GM12878 (cell line): ENCODE data around the gene F10.

Experiments
- CHD4 ChIP-seq: fragments of 200-600 bp; sonication (generic); IDR thresholded peaks from 2 replicates; pipeline ENCODE4 v1.6.1; 2016; ENCODE audit warnings: mild to moderate bottlenecking
- CTCF ChIP-seq, 3 experiments: IDR thresholded peaks in 2 of 3; conservative IDR thresholded peaks in 1 of 3; 2 replicates each; pipeline ENCODE4 v1.5.1; 2011; ENCODE audit warnings: low read depth in 3 of 3, low read length in 3 of 3, mild to moderate bottlenecking in 3 of 3, control low read depth in 2 of 3, moderate library complexity in 2 of 3, inconsistent platforms in 1 of 3, mixed read lengths in 1 of 3; ENCODE audit not compliant: control insufficient read depth in 2 of 3, insufficient read depth in 1 of 3; ENCODE audit errors: extremely low read depth in 1 of 3
- FOXM1 ChIP-seq: IDR thresholded peaks from 2 replicates; pipeline ENCODE4 v1.6.1; 2012; ENCODE audit warnings: low read depth, mild to moderate bottlenecking, inconsistent platforms, low read length, moderate library complexity
- JUND ChIP-seq: IDR thresholded peaks from 2 replicates; pipeline ENCODE4 v1.6.1; 2012; ENCODE audit warnings: low read depth, mild to moderate bottlenecking, low read length, improper control_type of control experiment, moderate library complexity
- MXI1 ChIP-seq: fragments of 150-350 bp; IDR thresholded peaks from 2 replicates; pipeline ENCODE4 v1.6.1; 2011; ENCODE audit warnings: low read depth, mild to moderate bottlenecking, inconsistent platforms, low read length, improper control_type of control experiment
- NFYB ChIP-seq: IDR thresholded peaks from 2 replicates; pipeline ENCODE4 v1.6.1; 2011; ENCODE audit warnings: low read depth, mild to moderate bottlenecking, low read length, improper control_type of control experiment, moderate library complexity; ENCODE audit not compliant: insufficient read depth
- YBX1 ChIP-seq: fragments of 450-650 bp; IDR thresholded peaks from 2 replicates; pipeline ENCODE4 v1.6.1; 2016; ENCODE audit warnings: antibody characterized with exemption

GRCh38 chr13:113160983-113161382, 38.4 kb downstream of the F10 start:
- TF ChIP-seq FOXM1, result no peak
- no peak for TF ChIP-seq YBX1
- no peak for TF ChIP-seq JUND
- TF ChIP-seq CTCF (IDR thresholded peaks at IDR 0.05 in 2 of 3, conservative IDR thresholded peaks at IDR 0.05 in 1 of 3; ENCODE audit: control insufficient read depth in 2 of 3, extremely low read depth in 1 of 3, insufficient read depth in 1 of 3, low read depth in 3 of 3, low read length in 3 of 3), result no peak
- TF ChIP-seq CHD4, result no peak
- TF ChIP-seq NFYB, result no peak
- TF ChIP-seq MXI1, result no peak
